NCI-H2107 treated with DMSO at 0.1 percent for 48 hours (cell line): ENCODE results near the gene INSR.
A peak's percentile ranks its signal among the peaks of the same experiment; 100 is the strongest.

Experiments used
- DNase-seq: peaks from one replicate; lab custom pipeline; 2025; ENCODE audit not compliant: unreplicated experiment; lab: John Stamatoyannopoulos, UW

The INSR gene

DNA sequence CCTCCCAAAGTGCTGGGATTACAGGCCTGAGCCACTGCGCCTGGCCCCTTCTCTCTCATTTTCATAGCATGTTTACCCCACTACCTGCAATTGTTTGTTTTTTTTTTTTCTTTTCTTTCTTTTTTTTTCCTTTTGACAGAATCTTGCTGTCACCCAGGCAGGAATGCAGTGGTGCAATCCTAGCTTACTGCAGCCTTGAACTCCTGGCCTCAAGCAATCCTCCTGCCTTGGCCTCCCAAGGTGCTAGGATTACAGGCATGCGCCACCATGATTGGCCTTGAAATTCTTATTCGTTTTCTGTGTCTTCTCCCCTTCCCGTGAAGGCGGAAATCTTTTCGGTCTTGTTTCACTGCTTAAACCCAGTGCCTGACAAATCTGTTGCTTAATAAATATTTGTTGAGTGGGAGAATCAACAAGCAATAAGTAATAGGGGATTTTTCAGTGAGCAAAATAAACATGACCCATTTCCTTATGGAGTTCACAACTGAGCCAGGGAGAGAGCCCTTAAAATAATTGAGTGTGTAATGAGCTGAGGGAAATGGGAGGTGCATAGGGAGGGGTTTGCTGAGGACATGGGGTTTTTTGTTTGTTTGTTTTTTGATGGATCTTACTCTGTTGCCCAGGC, 1.8 kb upstream of the INSR start:
- no peak for DNase-seq

DNA sequence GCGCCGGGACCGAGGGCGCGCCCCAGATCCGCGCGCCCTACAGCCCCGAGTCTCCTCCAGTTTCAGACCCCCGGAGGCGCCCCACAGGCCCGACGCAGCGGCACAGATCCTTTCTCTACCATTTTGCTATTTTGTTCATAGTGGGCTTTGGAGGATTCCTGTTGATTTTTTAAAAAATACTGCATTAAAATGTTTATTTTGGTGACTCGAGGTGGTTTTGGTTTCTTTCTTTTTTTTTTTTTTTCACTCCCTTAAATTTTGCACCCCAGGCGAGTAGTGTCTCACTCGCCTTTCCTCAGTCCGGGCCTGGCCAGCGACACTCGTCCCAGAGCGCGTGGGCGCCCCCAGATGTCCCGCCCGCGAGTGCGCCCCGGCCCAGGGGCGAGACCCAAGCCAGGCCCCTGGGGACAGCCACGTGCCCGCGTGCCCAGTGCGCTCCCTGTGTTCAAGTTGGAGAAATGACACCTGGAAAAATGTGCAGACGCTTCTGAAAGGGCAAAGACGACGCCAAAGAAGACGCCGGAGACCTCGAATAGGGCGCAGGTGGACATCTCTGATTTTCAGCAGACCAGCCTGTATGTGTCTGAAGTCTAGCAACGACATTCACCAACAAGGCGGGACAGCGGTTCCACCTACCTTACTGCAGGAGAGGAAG, 471 bp upstream of the INSR start:
- DNase-seq: peak; percentile 38

DNA sequence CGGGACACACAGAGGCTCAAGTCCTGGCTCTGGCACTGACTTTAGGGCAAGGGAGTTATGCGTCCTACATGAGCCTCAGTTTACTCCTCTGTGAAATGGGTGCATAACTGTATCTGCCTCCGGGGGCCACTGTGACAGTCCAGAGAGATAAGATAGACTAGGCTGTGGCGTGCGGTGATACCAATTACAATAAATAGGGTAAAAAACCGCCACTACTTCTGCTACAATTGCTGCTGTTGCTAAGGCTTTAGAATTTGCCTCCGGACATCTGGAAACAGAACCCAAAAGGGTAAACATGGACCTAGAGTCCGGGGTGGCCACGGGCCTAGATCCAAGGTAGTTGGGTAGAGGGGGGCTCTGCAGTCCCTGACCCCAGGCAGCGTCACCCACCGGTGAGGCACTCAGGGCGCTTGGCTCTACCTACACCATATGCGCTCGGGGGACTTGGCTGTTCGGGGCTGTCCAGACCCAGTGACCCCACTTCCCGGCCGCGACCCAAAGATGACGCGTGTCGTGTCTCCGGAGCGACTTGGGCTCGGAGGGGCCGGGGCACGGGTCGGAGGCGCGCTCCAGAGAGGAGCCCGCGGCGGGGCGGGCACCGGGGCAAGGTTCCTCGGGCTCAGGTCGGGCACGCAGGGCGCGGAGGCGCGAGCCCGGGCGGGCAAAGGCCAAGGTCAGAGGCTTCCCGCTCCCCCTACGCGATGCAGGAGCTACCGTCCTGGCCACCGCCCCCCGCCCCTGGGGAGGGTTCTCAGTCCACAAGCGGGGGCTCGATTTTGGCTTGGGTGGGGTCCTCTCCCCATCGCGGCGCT, 1.1 kb downstream of the INSR start:
- DNase-seq: no peak

DNA sequence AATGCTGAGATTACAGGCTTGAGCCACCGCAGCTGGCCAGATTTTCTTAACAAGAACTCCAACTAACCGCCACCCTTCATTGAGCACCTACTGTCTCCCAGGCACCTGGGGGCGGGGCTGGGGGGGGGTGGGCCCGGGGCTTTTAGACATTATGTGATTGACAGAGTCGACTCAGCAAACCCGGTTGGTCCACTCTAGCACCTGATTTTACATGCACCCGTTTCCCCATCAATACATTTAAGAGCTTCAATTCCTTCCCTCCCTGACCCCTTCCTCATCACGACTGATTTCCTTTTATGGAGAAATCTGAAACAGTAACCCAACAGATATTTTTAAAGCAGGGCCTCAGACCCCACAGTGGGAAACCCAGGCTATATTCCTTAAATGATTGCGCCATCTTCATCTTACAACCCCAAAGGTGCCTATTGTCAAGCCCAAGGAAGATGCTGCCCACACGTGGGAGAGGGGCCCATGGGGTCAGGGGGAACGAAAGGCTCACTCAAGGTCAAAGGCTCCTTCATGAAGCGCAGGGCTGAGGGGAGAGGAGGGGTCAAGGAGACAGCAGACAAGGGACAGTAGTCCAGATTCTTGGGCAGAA, 1.8 kb downstream of the INSR start:
- DNase-seq: no peak

DNA sequence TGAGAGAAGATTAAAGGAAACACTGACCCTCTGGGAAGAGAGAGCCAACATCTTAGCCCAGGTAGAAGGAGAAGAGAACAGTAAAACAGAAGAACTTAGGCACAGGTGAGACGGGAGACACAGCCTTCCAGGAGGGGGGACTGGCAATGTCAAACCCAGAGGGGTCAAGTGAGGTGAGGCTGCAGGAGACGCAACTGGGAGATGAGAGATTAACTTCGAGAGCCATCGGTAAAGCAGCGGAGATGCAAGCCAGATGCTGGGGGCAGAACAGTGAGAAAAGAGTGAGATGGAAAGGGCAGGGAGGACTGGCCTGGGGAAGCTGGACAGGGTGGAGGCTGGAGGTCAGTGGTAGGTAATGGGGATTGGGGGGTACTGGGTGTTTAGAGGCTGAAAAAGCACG, 5.2 kb downstream of the INSR start:
- DNase-seq: no peak

DNA sequence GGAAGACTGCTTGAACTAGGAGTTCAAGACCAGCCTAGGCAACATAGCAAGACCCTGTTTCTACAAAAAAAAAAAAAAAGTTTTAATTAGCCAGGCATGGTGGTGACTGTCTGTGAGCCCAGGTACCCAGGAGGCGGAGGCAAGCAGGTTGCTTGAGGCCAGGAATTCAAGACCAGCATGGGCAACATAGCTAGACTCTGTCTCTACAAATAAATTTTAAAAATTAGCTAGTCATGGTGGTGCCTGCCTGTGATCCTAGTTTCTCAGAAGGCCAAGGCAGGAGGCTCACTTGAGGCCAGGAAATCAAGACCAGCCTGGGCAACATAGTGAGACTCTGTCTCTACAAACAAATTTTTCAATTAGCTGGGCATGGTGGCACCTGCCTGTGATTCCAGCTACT, 6.1 kb downstream of the INSR start:
- DNase-seq: no peak

DNA sequence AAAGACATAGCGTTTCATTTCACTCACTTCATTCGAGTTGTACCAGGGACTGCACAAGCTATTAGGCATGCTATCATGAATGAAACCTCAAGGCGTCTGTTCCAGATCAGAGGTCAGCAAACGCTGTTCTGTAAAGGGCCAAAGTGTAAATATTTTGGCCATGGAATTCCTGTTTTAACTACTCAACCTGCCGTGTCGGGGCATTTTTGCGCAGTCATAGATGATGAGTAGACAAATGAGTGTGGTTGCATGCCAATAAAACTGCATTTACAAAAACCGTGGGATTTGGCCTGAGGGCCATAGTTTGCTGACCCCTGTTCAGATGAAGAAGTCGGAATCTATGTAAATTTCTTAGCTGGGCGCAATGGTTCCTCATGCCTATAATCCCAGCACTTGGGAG, 6.5 kb downstream of the INSR start:
- DNase-seq: no peak

DNA sequence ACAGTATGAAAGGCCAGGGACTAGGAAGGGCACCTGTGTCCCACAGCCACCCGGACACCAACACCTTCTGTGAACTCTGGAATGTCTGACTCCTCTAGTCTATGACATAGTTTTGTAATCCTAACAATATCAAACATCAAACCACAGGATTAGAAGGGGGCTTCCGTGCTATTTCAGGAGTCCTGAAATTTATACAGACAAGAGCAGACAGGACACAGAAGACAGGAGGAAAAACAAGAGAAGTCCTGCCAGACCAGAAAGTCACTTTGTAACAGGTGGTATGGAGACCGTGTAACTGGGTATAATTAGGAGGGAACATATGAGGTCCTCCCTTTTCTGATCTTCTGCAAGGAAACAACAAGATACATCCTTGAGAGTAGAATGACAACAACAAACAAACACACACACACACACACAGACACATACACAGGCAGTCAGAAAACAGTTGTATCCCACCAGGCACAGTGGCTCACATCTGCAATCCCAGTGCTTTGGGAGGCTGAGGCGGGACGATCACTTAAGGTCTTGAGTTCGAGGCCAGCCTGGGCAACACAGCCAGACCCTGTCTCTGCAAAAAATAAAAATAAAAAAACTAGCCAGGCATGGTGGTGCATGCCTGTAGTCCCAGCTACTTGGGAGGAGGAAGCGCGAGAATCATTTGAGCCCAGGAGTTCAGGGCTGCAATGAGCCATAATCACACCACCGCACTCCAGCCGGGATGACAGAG, 13.1 kb downstream of the INSR start:
- DNase-seq: no peak

DNA sequence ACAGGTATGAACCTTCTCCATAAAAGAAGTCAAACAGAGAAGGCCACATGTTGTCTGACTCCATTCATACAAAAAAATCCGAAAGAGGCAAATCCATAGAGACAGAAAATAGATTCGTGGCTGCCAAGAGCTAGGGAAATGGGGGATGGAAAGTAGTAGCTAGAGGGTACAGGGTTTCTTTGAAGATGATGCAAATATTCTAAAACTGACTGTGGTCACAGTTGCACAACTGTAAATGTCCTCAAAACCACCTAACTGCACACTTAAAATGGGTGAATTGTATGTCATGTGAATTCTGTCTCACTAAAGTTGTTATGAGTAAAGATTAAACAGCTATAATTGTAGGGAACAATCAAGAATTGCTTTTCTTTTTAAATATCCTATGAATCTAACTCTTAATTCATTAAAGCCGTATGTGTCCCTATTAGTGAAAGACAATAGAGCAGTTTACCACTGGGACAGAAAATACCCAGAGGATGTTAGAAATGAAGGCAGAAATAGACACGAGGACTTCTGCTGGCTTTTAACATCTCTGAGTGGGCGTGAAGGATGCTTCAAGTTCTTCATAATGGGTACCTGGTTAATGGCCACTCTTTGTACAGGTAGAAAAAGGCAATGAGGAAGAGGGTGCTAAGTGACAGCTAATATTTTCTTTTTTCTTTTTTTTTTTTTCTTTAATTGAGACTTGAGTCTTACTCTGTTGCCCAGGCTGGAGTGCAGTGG, 21.2 kb downstream of the INSR start:
- no peak for DNase-seq

DNA sequence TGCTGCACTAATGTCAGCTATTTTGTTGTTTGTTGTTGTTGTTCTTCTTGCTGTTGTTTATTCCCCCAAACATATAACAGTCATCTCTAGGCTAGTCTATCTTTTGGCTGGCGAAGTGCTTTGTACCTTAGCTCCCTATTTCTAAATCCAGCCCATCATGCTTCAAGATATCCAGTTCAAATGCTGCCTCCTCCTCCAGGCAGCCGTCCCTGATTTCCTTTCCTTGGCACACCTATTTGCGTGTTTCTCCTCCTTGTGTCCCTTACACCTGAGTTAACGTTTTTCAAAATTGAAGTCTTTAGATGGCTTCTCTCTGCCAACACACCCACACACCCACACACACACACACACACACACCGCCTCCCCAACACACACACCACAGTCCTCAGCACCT, 25.5 kb downstream of the INSR start:
- DNase-seq: no peak

DNA sequence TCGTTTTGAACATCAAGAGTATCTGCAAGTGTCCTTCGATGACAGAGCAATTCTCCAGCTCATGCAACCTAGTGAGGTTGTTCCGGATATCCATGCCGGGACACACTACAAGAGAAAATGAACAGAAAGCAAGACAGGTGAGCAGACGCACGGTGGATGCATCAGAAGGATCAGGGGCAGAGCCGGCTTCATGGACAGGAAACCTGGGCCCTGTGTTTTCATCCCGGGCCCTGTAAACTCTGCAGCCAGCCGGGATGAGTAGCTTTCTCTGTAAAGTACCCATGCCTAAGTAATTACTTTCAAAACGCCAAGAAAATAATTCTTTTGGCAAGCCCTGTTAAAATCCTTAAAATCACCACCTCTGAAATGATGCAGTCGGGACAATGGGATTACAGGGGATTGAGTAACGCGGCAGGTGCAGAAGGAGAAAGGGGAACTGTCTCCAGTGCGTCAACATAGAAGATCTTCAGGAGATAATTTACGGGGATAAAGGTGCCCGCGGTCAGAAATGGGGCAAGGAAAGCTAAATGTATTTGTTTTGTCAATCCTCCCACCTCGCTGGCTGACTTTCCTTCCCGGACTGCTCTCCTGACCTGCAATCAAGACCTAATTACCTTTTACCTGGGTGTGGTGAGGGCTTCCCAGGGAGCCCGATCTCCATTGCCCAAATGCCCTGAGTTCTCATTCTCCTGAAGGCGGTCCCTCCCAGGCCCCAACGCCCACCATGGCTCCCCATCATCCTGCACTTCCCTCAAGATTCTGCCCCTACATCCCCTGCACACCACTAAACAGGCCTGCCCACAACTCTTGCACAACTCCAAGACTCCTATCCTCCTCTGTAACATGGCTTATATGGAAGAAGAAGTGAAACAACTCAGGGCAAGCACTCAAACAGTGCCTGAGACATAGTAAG, 26.2 kb downstream of the INSR start:
- no peak for DNase-seq

DNA sequence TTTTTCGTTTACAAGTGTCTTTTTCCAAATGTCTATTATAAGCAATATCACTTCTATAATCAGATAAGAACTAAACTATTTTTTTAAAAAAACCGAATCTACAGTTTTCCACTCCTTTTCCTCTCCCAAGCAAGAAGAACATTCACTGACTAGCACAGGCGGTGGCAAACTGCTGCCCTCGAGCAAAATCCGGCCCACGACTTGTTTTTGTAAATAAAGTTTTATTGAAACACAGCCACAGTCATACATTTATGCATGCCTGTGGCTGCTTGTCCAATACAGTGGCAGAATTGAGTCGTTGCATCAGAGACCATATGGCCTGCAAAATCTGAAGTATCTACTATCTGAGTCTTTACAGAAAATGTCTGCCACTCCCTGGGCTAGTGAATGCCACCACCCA, 27.4 kb downstream of the INSR start:
- no peak for DNase-seq

DNA sequence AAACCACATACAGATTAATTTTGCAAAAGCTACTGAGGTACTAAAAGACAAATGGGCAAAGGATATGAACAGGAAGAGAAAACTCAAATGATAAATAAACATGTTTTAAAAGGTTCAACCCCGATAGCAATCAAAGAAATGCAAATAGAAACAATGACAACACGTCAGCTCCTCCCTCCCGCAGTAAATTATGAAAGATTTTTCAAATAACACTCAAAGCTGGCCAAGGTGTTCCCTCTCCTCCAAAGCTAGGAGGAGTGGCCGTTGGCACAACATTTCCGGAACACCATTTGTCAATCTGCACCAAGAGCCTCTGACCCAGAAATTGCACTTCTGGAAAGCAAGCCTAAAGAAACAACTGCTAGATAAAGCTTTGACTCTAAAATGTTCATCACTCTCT, 28.3 kb downstream of the INSR start:
- DNase-seq: no peak

DNA sequence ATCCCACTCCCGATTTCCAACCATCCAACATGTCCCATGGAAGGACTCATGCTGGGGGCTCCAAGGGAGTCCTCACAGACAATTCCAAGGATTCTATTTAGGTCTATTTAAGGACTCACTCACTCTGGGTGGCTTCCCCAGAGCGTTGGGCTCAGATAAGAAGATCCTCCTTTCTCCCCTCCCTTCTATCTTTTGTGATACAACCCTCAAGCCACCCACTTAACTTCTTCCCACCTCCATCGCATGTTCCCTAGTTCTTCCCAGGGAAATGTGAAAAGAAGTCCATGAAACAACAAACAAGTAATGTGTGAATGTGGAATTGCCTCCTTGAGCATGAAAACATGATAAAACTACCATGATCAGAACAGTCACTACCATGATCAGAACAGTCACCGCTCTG, 29.4 kb downstream of the INSR start:
- DNase-seq: no peak

DNA sequence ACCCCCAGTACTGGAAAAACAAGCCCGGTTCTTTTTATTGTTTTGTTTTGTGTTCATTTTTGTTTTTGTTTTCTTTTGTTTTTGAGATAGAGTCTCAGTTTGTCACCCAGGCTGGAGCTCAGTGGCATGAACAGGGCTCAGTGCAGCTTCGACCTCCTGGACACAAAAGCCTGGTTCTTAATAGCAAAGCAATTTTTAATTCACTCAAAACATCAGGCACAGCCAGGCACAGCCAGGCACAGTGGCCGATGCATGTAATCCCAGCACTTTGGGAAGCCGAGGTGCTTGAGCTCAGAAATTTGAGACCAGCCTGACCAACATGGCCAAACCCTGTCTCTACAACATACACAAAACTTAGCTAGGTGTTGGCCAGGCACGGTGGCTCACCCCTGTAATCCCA, 30.7 kb downstream of the INSR start:
- no peak for DNase-seq

DNA sequence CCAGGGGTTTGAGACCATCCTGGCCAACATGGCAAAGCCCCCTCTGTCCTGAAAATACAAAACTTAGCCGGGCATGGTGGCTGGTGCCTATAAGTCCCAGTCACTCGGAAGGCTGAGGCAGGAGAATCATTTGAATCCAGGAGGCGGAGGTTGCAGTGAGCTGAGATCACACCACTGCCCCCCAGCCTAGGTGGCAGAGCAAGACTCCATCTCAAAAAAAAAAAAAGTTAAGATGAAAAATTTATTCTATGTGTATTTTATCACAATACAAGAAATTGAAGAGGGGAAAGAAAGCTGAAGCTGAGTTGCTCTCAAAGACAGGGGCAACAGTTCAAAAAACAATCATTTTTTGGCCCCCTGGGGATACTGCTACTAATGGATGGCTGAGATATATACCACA, 31.1 kb downstream of the INSR start:
- no peak for DNase-seq

DNA sequence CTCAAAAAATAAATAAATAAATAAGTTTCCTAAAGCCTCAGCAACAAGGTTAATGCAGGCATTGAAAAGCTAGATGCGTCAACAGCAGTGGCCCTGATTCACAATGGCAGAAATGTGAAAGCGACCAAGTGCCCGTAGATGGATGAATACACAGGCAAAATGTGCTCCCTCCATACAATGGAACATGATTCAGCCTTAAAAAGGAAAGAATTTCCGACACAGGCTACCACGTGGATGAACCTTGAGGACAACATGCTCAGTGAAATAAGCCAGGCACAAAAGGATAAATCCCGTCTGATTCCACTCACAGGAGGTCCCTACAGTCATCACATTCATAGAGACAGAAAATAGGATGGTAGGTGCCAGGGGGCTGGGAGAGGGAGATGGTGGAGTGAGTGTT, 31.7 kb downstream of the INSR start:
- DNase-seq: no peak

DNA sequence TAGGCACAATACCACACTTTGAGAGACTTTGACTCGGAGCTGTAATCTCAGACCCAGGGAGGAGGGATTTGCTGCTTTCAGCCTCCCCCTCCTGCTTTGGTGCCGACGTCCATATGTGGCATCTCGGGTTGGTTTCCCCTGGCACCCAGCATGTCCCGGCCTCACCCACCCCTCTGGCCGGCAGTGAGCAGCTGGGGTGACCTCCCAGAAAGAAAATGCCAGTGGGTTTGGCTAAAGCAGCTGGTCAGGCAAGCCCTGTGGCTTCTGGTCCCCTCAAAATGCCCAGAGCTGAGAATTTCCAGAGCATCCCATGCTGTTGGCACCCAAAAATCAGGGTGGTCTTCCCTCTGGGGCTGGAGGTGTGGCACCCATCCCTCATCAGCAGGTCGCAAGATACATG, 34.1 kb downstream of the INSR start:
- DNase-seq: no peak

DNA sequence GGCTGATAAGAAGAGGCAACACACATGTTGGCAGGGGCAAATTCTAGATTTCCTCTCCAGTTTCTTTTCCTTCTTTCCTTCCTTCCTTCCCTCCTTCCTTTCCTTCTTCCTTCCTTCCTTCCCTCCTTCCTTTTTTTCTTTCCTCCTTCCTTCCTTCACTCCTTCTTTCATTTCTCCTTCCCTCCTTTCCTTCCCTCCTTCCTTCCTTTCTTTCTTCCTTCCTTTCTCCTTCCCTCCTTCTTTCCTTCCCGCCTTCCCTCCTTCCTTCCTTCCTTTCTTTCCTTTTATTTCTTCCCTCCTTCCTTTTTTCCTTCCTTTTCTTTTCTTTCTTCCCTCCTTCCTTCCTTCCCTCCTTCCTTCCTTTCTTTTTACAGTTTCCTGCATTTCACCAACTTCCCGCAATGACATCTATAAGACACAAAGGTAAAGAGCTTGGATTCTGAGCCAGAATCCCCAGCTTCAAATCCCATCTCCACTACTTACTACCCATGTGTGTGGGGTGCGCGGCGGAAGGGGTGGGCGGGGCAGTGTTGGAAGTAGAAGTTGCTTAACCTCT, 35.3 kb downstream of the INSR start:
- DNase-seq: no peak
